SK-N-SH (cell line): ENCODE results near the gene HMX2. TPM values are rescaled to one million over a fixed set of nuclear protein-coding genes. Genes with fewer than 3 reads are reported as not detected.

Experiments
- CTCF ChIA-PET: fragments of 300-600, 350-600 bp; formaldehyde crosslinking; extraction: SDS; loops from one replicate; lab custom pipeline; 2021; lab: Yijun Ruan, JAX
- POLR2A ChIA-PET: fragments of 350-600 bp; sonication (Branson Sonifier 250); formaldehyde crosslinking; extraction: SDS; loops from one replicate; lab custom pipeline; 2020; ENCODE audit warnings: antibody characterized with exemption, inconsistent platforms; lab: Yijun Ruan, JAX
- DNase-seq: peaks from one replicate; pipeline ENCODE4 v3.0.0; 2012
- H2AFZ ChIP-seq: fragments of 200-600 bp; sonication (generic); 2 replicates; pipeline ENCODE4 v1.8.1; 2016; ENCODE audit warnings: antibody characterized with exemption, mild to moderate bottlenecking, low read depth
- H3F3A ChIP-seq: fragments of 200-600 bp; sonication (generic); replicated peaks from 2 replicates; pipeline ENCODE3; 2016; ENCODE audit warnings: antibody characterized with exemption, mild to moderate bottlenecking; ENCODE audit not compliant: insufficient read depth
- H3K27ac ChIP-seq, 2 experiments: fragments of 200-500 bp in 1 of 2; fragments of 200-600 bp in 1 of 2; sonication (Bioruptor generic) in 1 of 2; sonication (generic), shearing (Covaris generic) in 1 of 2; 2 replicates each; pipeline versions ENCODE4 v1.5.1 to v1.6.1; 2014 to 2016; ENCODE audit warnings: low read depth in 2 of 2, inconsistent platforms in 1 of 2, low read length in 1 of 2, mild to moderate bottlenecking in 1 of 2, mixed read lengths in 1 of 2
- H3K27me3 ChIP-seq: fragments of 200-600 bp; sonication (generic), shearing (Covaris generic); 2 replicates; pipeline ENCODE4 v1.6.1; 2016; ENCODE audit warnings: mixed run types; ENCODE audit not compliant: insufficient read depth
- H3K36me3 ChIP-seq, 2 experiments: fragments of 200-500 bp in 1 of 2; fragments of 200-600 bp in 1 of 2; sonication (Bioruptor generic) in 1 of 2; sonication (generic) in 1 of 2; replicated peaks in 1 of 2; 2 replicates each; pipeline versions ENCODE3 to v1.5.1; 2014 to 2016; ENCODE audit warnings: low read length in 1 of 2, mild to moderate bottlenecking in 1 of 2; ENCODE audit not compliant: insufficient read depth in 2 of 2, control insufficient read depth in 1 of 2
- H3K4me1 ChIP-seq, 2 experiments: fragments of 200-500 bp in 1 of 2; fragments of 200-600 bp in 1 of 2; sonication (Bioruptor generic) in 1 of 2; sonication (generic), shearing (Covaris generic) in 1 of 2; 2 replicates each; pipeline versions ENCODE4 v1.5.1 to v1.6.1; 2014 to 2016; ENCODE audit warnings: low read depth in 1 of 2, low read length in 1 of 2, mixed run types in 1 of 2; ENCODE audit not compliant: insufficient read depth in 2 of 2, control insufficient read depth in 1 of 2
- H3K4me2 ChIP-seq: fragments of 200-600 bp; sonication (generic), shearing (Covaris generic); 2 replicates; pipeline ENCODE4 v1.6.1; 2017; ENCODE audit warnings: mixed run types
- H3K4me3 ChIP-seq, 2 experiments: fragments of 200-500 bp in 1 of 2; fragments of 200-600 bp in 1 of 2; sonication (Bioruptor generic) in 1 of 2; sonication (generic), shearing (Covaris generic) in 1 of 2; 2 replicates each; pipeline versions ENCODE4 v1.5.1 to v1.8.1; 2014 to 2016; ENCODE audit warnings: low read depth in 2 of 2, inconsistent platforms in 1 of 2, low read length in 1 of 2, mild to moderate bottlenecking in 1 of 2, mixed read lengths in 1 of 2, moderate library complexity in 1 of 2
- H3K79me2 ChIP-seq: fragments of 200-600 bp; sonication (generic); 2 replicates; pipeline ENCODE4 v1.8.1; 2017; ENCODE audit warnings: mild to moderate bottlenecking; ENCODE audit not compliant: insufficient read depth
- H3K9ac ChIP-seq: fragments of 200-600 bp; sonication (generic); 2 replicates; pipeline ENCODE4 v1.6.1; 2017; ENCODE audit warnings: mixed run types
- H3K9me2 ChIP-seq: fragments of 200-600 bp; sonication (generic); 2 replicates; pipeline ENCODE4 v1.6.1; 2017; ENCODE audit warnings: mixed run types
- H3K9me3 ChIP-seq: fragments of 200-600 bp; sonication (generic); 2 replicates; pipeline ENCODE4 v1.6.1; 2017; ENCODE audit warnings: mixed run types, mild to moderate bottlenecking, moderate library complexity
- H4K20me1 ChIP-seq: fragments of 200-600 bp; sonication (generic); 2 replicates; pipeline ENCODE4 v1.6.1; 2017; ENCODE audit warnings: mild to moderate bottlenecking, mixed run types; ENCODE audit not compliant: insufficient read depth
- CHD2 ChIP-seq: fragments of 150-350 bp; IDR thresholded peaks from 2 replicates; pipeline ENCODE4 v1.6.1; 2018; ENCODE audit warnings: low read length; ENCODE audit not compliant: partially characterized antibody
- CTCF ChIP-seq: fragments of 200-600 bp; sonication (generic); IDR thresholded peaks from 2 replicates; pipeline ENCODE4 v1.6.1; 2017; ENCODE audit warnings: antibody characterized with exemption, mild to moderate bottlenecking, moderate library complexity
- GABPA ChIP-seq: IDR thresholded peaks from 2 replicates; pipeline ENCODE4 v1.4.0; 2012; ENCODE audit warnings: low read depth, mild to moderate bottlenecking
- JUND ChIP-seq: IDR thresholded peaks from 2 replicates; pipeline ENCODE4 v1.4.0; 2012
- MEF2A ChIP-seq: IDR thresholded peaks from 2 replicates; pipeline ENCODE4 v1.4.0; 2012; ENCODE audit warnings: low read depth, borderline replicate concordance
- MXI1 ChIP-seq: IDR thresholded peaks from 2 replicates; pipeline ENCODE4 v1.6.1; 2012; ENCODE audit warnings: mild to moderate bottlenecking, low read depth, low read length, improper control_type of control experiment
- NRF1 ChIP-seq: IDR thresholded peaks from 2 replicates; pipeline ENCODE4 v1.6.1; 2012; ENCODE audit warnings: low read depth, mild to moderate bottlenecking, low read length
- REST ChIP-seq: IDR thresholded peaks from 2 replicates; pipeline ENCODE4 v1.6.1; 2012; ENCODE audit warnings: mild to moderate bottlenecking, low read depth, low read length, moderate library complexity
- RFX5 ChIP-seq: IDR thresholded peaks from 2 replicates; pipeline ENCODE4 v1.6.1; 2012; ENCODE audit warnings: mild to moderate bottlenecking, improper control_type of control experiment, low read length
- RXRA ChIP-seq: IDR thresholded peaks from 2 replicates; pipeline ENCODE4 v1.4.0; 2012; ENCODE audit warnings: low read depth, mild to moderate bottlenecking, borderline replicate concordance
- SIN3A ChIP-seq: IDR thresholded peaks from 2 replicates; pipeline ENCODE4 v1.6.1; 2012; ENCODE audit warnings: low read depth, mild to moderate bottlenecking, low read length, moderate library complexity, borderline replicate concordance
- TEAD4 ChIP-seq: IDR thresholded peaks from 2 replicates; pipeline ENCODE4 v1.4.0; 2012; ENCODE audit warnings: mild to moderate bottlenecking, borderline replicate concordance; ENCODE audit not compliant: insufficient read depth
- USF1 ChIP-seq: IDR thresholded peaks from 2 replicates; pipeline ENCODE4 v1.4.0; 2012; ENCODE audit warnings: low read depth, borderline replicate concordance
- ZBTB33 ChIP-seq: IDR thresholded peaks from 2 replicates; pipeline ENCODE4 v1.4.0; 2012; ENCODE audit warnings: low read depth, borderline replicate concordance
- WGBS: methylation state at CpG from one replicate; pipeline ENCODE4 v1.1.6; 2017; ENCODE audit warnings: low lambda C conversion rate; 5-methylcytosine and 5-hydroxymethylcytosine counted together
- polyA plus RNA-seq, 3 experiments: library from polyadenylated mRNA; depleted of rRNA; stranded (reverse); fragments of >200 nt; gene quantifications; 2 replicates each; pipeline ENCODE4 v1.2.3, GENCODE V29; 2012

The HMX2 gene
- polyA plus RNA-seq, 1 of the 3 experiments (the other 2 are of a cell fraction) = not detected

- no peak overlapping the region for H3K4me2 ChIP-seq
- H3F3A ChIP-seq = no peaks in the 10 kb centered on the region
- H3K27me3 ChIP-seq = peaks cover 99% of the 10 kb centered on the region
- DNase-seq = no peak
- no peaks in the 10 kb centered on the region for H3K9me3 ChIP-seq
- H3K79me2 ChIP-seq = no peaks in the 10 kb centered on the region
- TF ChIP-seq ZBTB33 (no peak), JUND (no peak), CHD2 (no peak), USF1 (no peak), CTCF (no peak), MEF2A (no peak), TEAD4 (no peak), RXRA (no peak), GABPA (no peak), RFX5 (no peak), MXI1 (no peak), SIN3A (no peak), REST (no peak), NRF1 (no peak)
- H3K36me3 ChIP-seq = no peaks in the 10 kb centered on the region
- peaks cover 0 to 9% of the 10 kb centered on the region in 2 experiments; a peak in 1 of 4 replicates for H3K4me1 ChIP-seq
- no peak overlapping the region for H3K9ac ChIP-seq
- H3K27ac ChIP-seq = no peak overlapping the region
- no peak overlapping the region for H2AFZ ChIP-seq
- 0 out of 2 replicates have a peak, but pooled peaks cover 4% of the 10 kb centered on the region for H4K20me1 ChIP-seq
- H3K9me2 ChIP-seq = no peaks in the 10 kb centered on the region
- ChIA-PET POLR2A (no interaction called here), CTCF (interaction anchor here (0.7 to 4.9 kb wide), 8 partner anchors 9 to 365 kb away, joined by 3 to 51 read pairs (median 4); no protein-coding TSS in a partner anchor)
- H3K4me3 ChIP-seq = no peak overlapping the region
- WGBS = 39% methylated on average over 26 of the region's 38 CpGs
Measured at GRCh38 chr10:123141791-123142700, 5.9 kb upstream of the HMX2 start.
